Lower lobe of right lung (tissue), 2 donors: Measurements from ENCODE around the gene TACSTD2. TPM values are rescaled to one million over a fixed set of nuclear protein-coding genes. Genes with fewer than 3 reads are reported as not detected.
A peak's percentile ranks its signal among the peaks of the same experiment; 100 is the strongest.
"Not testable (repeated sequence)": the region's sequence is repeated elsewhere in the genome, so short reads cannot be mapped to it uniquely, and the experiment has no call there.

Source experiments
- ATAC-seq, 2 donors: fragments of 200-7000 bp; cut with Tn5 transposase; one replicate each; pipeline ENCODE4 v1.9.1; 2020 to 2022; ENCODE audit warnings: mild to moderate bottlenecking in 2 of 2, moderate library complexity in 2 of 2
- DNase-seq: peaks from one replicate; pipeline ENCODE4 v3.0.0-alpha.2; 2020
- H3K27ac ChIP-seq: fragments of 200-600 bp; one replicate; pipeline ENCODE4 v1.8.0; 2022
- H3K27me3 ChIP-seq: fragments of 200-600 bp; one replicate; pipeline ENCODE4 v1.8.0; 2022; ENCODE audit warnings: low read depth
- H3K36me3 ChIP-seq: fragments of 200-600 bp; one replicate; pipeline ENCODE4 v1.8.0; 2022; ENCODE audit warnings: mild to moderate bottlenecking
- H3K4me1 ChIP-seq: fragments of 200-600 bp; one replicate; pipeline ENCODE4 v1.8.0; 2022
- H3K4me3 ChIP-seq: fragments of 200-600 bp; one replicate; pipeline ENCODE4 v1.8.0; 2022; ENCODE audit warnings: mild to moderate bottlenecking
- H3K9me3 ChIP-seq: fragments of 200-600 bp; one replicate; pipeline ENCODE4 v1.8.0; 2022
- intact Hi-C: fragments of 100-400 bp; cut with DNase I; formaldehyde crosslinking; loops from one replicate; pipeline ENCODE4 v1.11.0; 2022
- long read RNA-seq: library from polyadenylated mRNA; unstranded; transcript quantifications from one replicate; pipeline ENCODE4 v2.0.0, GENCODE V29; 2021
- total RNA-seq: library from RNA; stranded (reverse); fragmentation: NEBNext Ultra II Directional; extraction: Animal tissue kit (Norgen Biotek cat#: 25700); gene quantifications from one replicate; pipeline ENCODE4 v1.2.1, GENCODE V29; 2021
- TF ChIP-seq, protein P1 (sequence below): fragments of 200-600 bp; IDR thresholded peaks from one replicate; pipeline ENCODE4 v1.8.0; 2022; ENCODE audit warnings: antibody characterized with exemption, mild to moderate bottlenecking
- donor health status: DM: no; HTN: yes; CAD: no; lungs with severe emphysema.

TACSTD2 gene, protein sequence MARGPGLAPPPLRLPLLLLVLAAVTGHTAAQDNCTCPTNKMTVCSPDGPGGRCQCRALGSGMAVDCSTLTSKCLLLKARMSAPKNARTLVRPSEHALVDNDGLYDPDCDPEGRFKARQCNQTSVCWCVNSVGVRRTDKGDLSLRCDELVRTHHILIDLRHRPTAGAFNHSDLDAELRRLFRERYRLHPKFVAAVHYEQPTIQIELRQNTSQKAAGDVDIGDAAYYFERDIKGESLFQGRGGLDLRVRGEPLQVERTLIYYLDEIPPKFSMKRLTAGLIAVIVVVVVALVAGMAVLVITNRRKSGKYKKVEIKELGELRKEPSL
- total RNA-seq: 69.9 TPM
- long read RNA-seq, transcript TACSTD2-201 (1 exons, 2,351 nt): major isoform, 202 of 202 reads
- long read RNA-seq, partial matches to known transcripts: 0 of 202 reads
- long read RNA-seq, other reads (novel, unspliced or antisense): 0 of 202 reads

DNA sequence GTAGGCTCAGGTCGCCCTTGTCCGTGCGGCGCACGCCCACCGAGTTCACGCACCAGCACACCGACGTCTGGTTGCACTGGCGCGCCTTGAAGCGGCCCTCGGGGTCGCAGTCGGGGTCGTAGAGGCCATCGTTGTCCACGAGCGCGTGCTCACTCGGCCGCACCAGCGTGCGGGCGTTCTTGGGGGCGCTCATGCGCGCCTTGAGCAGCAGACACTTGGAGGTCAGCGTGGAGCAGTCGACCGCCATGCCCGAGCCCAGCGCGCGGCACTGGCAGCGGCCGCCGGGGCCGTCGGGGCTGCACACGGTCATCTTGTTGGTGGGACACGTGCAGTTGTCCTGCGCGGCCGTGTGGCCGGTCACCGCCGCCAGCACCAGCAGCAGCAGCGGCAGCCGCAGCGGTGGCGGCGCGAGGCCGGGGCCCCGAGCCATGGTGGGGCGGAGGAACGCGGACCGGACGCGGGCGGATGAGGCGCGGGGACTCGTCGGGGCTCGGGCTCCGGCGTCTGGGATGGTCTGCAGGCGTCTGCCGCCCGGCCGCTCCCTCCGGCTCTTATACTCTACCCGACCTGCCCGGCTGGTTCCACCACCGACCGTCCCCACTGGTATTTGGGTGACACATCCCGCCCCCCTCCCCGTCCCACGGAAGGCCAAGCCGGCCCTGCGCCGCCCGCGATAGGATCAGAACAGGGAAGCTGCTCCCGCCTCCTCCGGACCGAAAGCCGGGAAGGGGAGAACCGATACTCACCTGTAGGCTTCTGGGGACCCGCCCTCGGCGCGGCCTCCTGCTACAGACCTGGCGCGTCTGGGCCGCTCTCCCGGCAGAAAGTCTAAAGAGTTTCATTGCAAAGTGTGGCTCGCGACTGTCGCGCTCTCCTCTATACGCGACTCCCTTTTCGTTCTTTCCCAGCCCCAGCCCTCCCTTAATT lies at the start of gene TACSTD2:
TACSTD2 (minus strand) TSS at position 526 of the 927 bp plus-strand sequence; CDS start at position 430, 96 bp downstream.
- intact Hi-C loops: no loop called here

DNA sequence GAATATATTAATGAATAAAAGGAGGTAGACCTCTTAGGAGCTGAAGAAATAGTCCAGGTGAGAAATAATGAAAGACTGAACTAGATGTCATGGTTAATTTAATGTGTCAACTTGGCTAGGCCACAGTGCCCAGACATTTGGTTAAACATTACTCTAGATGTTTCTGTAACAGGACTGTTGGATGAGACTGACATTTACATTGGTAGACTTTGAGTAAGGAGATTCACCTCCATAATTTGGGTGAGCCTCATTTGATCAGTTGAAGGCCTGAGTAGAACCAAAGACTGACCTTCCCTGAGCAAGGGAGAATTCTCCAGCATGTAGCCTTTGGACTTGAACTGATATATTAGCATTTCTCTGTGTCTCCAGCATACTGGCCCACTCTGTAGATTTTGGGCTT lies 49.2 kb upstream of the TACSTD2 start:
- H3K9me3 ChIP-seq: no peaks in the 10 kb centered on the region
- no peaks in the 10 kb centered on the region for H3K36me3 ChIP-seq
- no peak overlapping the region for H3K27ac ChIP-seq
- intact Hi-C loops: no loop called here
- TF ChIP-seq, protein P1, sequence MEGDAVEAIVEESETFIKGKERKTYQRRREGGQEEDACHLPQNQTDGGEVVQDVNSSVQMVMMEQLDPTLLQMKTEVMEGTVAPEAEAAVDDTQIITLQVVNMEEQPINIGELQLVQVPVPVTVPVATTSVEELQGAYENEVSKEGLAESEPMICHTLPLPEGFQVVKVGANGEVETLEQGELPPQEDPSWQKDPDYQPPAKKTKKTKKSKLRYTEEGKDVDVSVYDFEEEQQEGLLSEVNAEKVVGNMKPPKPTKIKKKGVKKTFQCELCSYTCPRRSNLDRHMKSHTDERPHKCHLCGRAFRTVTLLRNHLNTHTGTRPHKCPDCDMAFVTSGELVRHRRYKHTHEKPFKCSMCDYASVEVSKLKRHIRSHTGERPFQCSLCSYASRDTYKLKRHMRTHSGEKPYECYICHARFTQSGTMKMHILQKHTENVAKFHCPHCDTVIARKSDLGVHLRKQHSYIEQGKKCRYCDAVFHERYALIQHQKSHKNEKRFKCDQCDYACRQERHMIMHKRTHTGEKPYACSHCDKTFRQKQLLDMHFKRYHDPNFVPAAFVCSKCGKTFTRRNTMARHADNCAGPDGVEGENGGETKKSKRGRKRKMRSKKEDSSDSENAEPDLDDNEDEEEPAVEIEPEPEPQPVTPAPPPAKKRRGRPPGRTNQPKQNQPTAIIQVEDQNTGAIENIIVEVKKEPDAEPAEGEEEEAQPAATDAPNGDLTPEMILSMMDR: no peak
- no peaks in the 10 kb centered on the region for H3K27me3 ChIP-seq
- no peak overlapping the region for H3K4me3 ChIP-seq
- ATAC-seq (no peak), DNase-seq (no peak)
- no peaks in the 10 kb centered on the region for H3K4me1 ChIP-seq

More for the DNA sequence above, at the start of gene TACSTD2:
- Histone ChIP-seq H3K9me3 (no peaks in the 10 kb centered on the region), H3K36me3 (no peaks in the 10 kb centered on the region), H3K27me3 (peaks cover 15% of the 10 kb centered on the region), H3K4me3 (peak within 1 kb of the TSS; percentile 55), H3K27ac (peak within 1 kb of the TSS; percentile 86), H3K4me1 (peaks cover 23% of the 10 kb centered on the region)
- DNase-seq: peak; percentile 92
- TF ChIP-seq, protein P1: no peak
- ATAC-seq: peak; percentile 86 to 91

DNA sequence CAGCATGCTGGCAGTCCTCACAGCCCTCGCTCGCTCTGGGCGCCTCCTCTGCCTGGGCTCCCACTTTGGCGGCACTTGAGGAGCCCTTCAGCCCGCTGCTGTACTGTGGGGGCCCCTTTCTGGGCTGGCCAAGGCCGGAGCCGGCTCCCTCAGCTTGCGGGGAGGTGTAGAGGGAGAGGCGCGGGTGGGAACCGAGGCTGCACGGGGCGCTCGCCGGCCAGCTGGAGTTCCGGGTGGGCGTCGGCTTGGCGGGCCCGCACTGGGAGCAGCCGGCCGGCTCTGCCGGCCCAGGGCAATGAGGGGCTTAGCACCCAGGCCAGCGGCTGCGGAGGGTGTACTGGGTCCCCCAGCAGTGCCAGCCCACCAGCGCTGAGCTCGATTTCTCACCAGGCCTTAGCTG lies 46.2 kb upstream of the TACSTD2 start:
- H3K4me3 ChIP-seq, ATAC-seq, DNase-seq, H3K36me3 ChIP-seq, H3K27me3 ChIP-seq, H3K9me3 ChIP-seq, H3K27ac ChIP-seq, intact Hi-C loops: not testable (repeated sequence)
- peaks cover 26% of the 10 kb centered on the region for H3K4me1 ChIP-seq

DNA sequence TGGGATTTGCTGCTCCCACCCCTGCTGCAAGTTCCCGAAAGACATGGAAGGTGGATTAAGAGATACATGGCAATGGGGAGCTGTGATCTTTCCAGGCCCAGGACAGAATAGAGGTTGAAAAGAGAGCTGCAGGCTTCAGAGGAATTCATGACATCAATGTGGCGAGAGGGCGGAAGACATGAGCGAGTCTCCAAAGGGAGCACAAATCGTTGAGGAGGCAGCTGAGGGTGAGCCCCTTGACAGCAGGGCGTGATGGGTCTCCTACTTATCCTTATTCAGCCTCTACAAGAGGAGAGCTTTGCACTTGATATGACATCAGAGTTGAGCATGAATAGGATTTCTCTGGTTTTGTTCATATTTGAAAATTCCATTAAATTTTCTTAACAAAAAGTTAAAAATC lies 45.5 kb upstream of the TACSTD2 start:
- TF ChIP-seq, protein P1: no peak
- no peaks in the 10 kb centered on the region for H3K27me3 ChIP-seq
- intact Hi-C loops: no loop called here
- ATAC-seq: no peak
- no peaks in the 10 kb centered on the region for H3K36me3 ChIP-seq
- no peak for DNase-seq
- H3K4me3 ChIP-seq: no peak overlapping the region
- peaks cover 33% of the 10 kb centered on the region for H3K4me1 ChIP-seq
- no peak overlapping the region for H3K27ac ChIP-seq
- H3K9me3 ChIP-seq: no peaks in the 10 kb centered on the region

DNA sequence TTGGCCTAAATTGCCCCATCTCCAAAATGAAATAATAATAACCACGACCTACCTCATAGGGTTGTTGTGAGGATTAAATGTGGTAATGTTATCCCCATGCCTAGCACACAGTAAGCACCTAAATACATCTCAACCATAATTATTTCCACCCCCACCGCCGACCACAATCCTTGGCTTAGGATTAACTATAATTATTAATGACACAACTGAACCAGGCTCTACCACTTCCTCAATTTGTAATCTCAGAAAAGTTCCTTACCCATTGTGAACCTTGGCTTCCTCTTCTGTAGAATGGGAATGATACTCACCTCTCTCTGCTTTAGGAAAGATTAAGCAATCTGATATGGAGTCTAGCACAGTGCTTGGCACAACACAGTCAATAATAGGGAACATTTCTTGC lies 44.3 kb upstream of the TACSTD2 start:
- H3K36me3 ChIP-seq: no peaks in the 10 kb centered on the region
- ATAC-seq: no peak
- TF ChIP-seq, protein P1: no peak
- intact Hi-C loops: no loop called here
- H3K4me3 ChIP-seq: no peak overlapping the region
- no peaks in the 10 kb centered on the region for H3K9me3 ChIP-seq
- H3K27me3 ChIP-seq: no peaks in the 10 kb centered on the region
- H3K4me1 ChIP-seq: peaks cover 36% of the 10 kb centered on the region
- H3K27ac ChIP-seq: no peak overlapping the region
- DNase-seq: no peak
